PC-3 (cell line): ENCODE data around the gene ST6GALNAC3. TPM values are rescaled to one million over a fixed set of nuclear protein-coding genes. Genes with fewer than 3 reads are reported as not detected.

Experiments used
- ATAC-seq: fragments of 200-7000 bp; cut with Tn5 transposase; 2 replicates; pipeline ENCODE4 v1.9.1; 2020; ENCODE audit warnings: mild to moderate bottlenecking, moderate library complexity
- BruUV-seq: library from RNA; stranded (reverse); fragments of 400-500 nt; replicated peaks from 2 replicates; lab custom pipeline; 2021; lab: Mats Ljungman, UMichigan
- CTCF ChIA-PET: fragments of 300-600 bp; sonication (Branson Sonifier 250); formaldehyde crosslinking; loops from one replicate; lab custom pipeline; 2022; ENCODE audit warnings: antibody characterized with exemption; lab: Charles Lee
- POLR2A ChIA-PET: fragments of 300-600 bp; sonication (Branson Sonifier 250); formaldehyde crosslinking; loops from one replicate; lab custom pipeline; 2022; ENCODE audit warnings: antibody characterized with exemption; ENCODE audit not compliant: unreplicated experiment; lab: Charles Lee
- DNase-seq: peaks from one replicate; pipeline ENCODE4 v3.0.0-alpha.2; 2015
- H2AFZ ChIP-seq: fragments of 300-600 bp; sonication (generic); 2 replicates; pipeline ENCODE4 v1.6.0; 2016; ENCODE audit warnings: antibody characterized with exemption, low read length
- H3F3A ChIP-seq: fragments of 300-600 bp; sonication (generic); one replicate; pipeline ENCODE4 v1.6.0; 2017; ENCODE audit warnings: antibody characterized with exemption, low read length, control low read depth, mild to moderate bottlenecking; ENCODE audit not compliant: unreplicated experiment
- H3K27ac ChIP-seq: fragments of 300-600 bp; sonication (generic); 2 replicates; pipeline ENCODE4 v1.5.1; 2016; ENCODE audit warnings: mild to moderate bottlenecking, low read length
- H3K27me3 ChIP-seq: fragments of 300-600 bp; sonication (generic); 2 replicates; pipeline ENCODE4 v1.6.1; 2016; ENCODE audit warnings: low read length, mixed read lengths
- H3K36me3 ChIP-seq: fragments of 300-600 bp; sonication (generic); 2 replicates; pipeline ENCODE4 v1.6.1; 2016; ENCODE audit warnings: low read depth, mixed run types, low read length, mixed read lengths
- H3K4me1 ChIP-seq: fragments of 300-600 bp; sonication (generic); 2 replicates; pipeline ENCODE4 v1.5.1; 2016; ENCODE audit warnings: low read length; ENCODE audit not compliant: insufficient read depth
- H3K4me2 ChIP-seq: fragments of 300-600 bp; sonication (generic); 2 replicates; pipeline ENCODE4 v1.6.0; 2016; ENCODE audit warnings: low read length
- H3K4me3 ChIP-seq: fragments of 300-600 bp; sonication (generic); 2 replicates; pipeline ENCODE4 v1.5.1; 2016; ENCODE audit warnings: mild to moderate bottlenecking, low read length, mixed read lengths
- H3K79me2 ChIP-seq: fragments of 300-600 bp; sonication (generic); 2 replicates; pipeline ENCODE4 v1.6.1; 2017; ENCODE audit warnings: low read length, mixed read lengths
- H3K9ac ChIP-seq: fragments of 300-600 bp; sonication (generic); 2 replicates; pipeline ENCODE4 v1.6.0; 2016; ENCODE audit warnings: mild to moderate bottlenecking, low read length
- H3K9me2 ChIP-seq: fragments of 300-600 bp; sonication (generic); replicated peaks from 2 replicates; pipeline ENCODE4 v1.6.1; 2016; ENCODE audit warnings: mixed run types, low read length, mixed read lengths
- H3K9me3 ChIP-seq: fragments of 300-600 bp; sonication (generic); 2 replicates; pipeline ENCODE4 v1.6.1; 2016; ENCODE audit warnings: low read length, mixed read lengths
- H4K20me1 ChIP-seq: fragments of 300-600 bp; sonication (generic); 2 replicates; pipeline ENCODE4 v1.6.1; 2016; ENCODE audit warnings: low read length, mixed read lengths
- CTCF ChIP-seq: fragments of 300-600 bp; sonication (generic); conservative IDR thresholded peaks from 2 replicates; pipeline ENCODE4 v1.5.1; 2017; ENCODE audit warnings: antibody characterized with exemption, low read depth, mild to moderate bottlenecking, low read length
- EZH2 ChIP-seq: fragments of 300-600 bp; sonication (generic); IDR thresholded peaks from one replicate; pipeline ENCODE4 v1.6.1; 2017; ENCODE audit warnings: antibody characterized with exemption, mild to moderate bottlenecking, low read length; ENCODE audit not compliant: unreplicated experiment
- EZH2phosphoT487 ChIP-seq: fragments of 300-600 bp; sonication (generic); IDR thresholded peaks from 2 replicates; pipeline ENCODE4 v1.6.1; 2018; ENCODE audit warnings: mild to moderate bottlenecking, antibody characterized with exemption, low read length, borderline replicate concordance
- intact Hi-C: fragments of 100-400 bp; cut with micrococcal nuclease; formaldehyde crosslinking; loops from 2 replicates; pipeline ENCODE4 v1.9.0; 2023
- total RNA-seq: library from RNA; depleted of rRNA; stranded (reverse); fragments of >200 nt; gene quantifications from 2 replicates; pipeline ENCODE4 v1.2.3, GENCODE V29; 2014

Gene ST6GALNAC3
- total RNA-seq, 1 experiment from 2014 or later = not detected

DNA sequence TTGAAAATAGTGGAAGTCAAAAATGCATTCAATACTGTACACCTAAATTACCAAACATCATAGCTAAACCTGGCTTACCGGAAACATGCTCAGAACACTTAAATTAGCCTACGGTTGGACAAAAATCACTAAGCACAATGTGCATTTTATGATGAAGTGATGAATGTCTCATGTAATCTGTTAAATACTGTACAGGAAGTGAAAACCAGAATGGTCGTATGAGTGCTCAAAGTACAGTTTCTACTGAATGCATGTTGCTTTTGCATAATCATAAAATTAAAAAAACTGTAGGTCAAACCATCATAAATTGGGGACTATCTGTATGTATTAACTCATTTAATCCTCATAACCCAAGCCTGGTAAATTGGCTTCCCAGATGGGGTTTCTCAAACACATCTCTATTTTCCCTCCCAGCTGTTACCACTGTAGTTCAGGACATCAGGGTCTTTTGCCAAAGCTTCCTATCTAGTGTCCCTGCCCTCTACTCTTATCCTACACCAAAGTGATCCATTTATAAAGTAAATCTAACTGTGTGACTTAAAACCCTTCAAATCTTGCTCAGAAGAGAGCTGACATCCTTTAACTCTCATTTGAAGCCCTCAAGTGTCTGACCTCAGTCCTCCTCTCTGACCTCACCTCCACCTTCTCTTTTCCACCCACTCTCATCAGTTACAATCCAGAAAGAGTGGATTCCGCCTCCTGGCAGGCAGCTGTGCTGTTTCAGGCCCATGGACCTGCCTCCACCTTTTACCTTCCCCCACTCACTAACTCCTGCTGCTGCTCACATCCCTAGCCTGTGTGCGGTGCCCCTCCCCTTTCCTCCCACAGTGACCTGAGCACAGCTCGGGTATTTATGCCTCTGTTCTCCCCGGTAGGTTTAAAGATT lies 436.4 kb downstream of the ST6GALNAC3 start:
- Histone ChIP-seq H3K4me1 (no peaks in the 10 kb centered on the region), H3K9me3 (no peaks in the 10 kb centered on the region), H3K4me3 (no peak overlapping the region), H4K20me1 (no peaks in the 10 kb centered on the region), H3K36me3 (no peaks in the 10 kb centered on the region), H2AFZ (no peak overlapping the region), H3K79me2 (no peaks in the 10 kb centered on the region), H3K9ac (no peak overlapping the region), H3K9me2 (no peaks in the 10 kb centered on the region), H3K4me2 (no peak overlapping the region), H3K27ac (no peak overlapping the region), H3K27me3 (peaks cover 23% of the 10 kb centered on the region), H3F3A (no peaks in the 10 kb centered on the region)
- no TSS peak for BruUV-seq
- intact Hi-C loops = no loop called here
- ATAC-seq (no peak), DNase-seq (no peak)
- TF ChIP-seq EZH2phosphoT487 = no peak
- no peak for TF ChIP-seq EZH2
- TF ChIP-seq CTCF = no peak
- POLR2A ChIA-PET = no interaction called here
- CTCF ChIA-PET = no interaction called here

GRCh38 chr1:76511558-76512179 lies 437.1 kb downstream of the ST6GALNAC3 start:
- ATAC-seq (no peak), DNase-seq (no peak)
- H3F3A ChIP-seq = no peaks in the 10 kb centered on the region
- H4K20me1 ChIP-seq = no peaks in the 10 kb centered on the region
- TF ChIP-seq CTCF (no peak), EZH2 (no peak), EZH2phosphoT487 (no peak)
- no peak overlapping the region for H3K9ac ChIP-seq
- H3K9me3 ChIP-seq = no peaks in the 10 kb centered on the region
- H3K4me2 ChIP-seq = no peak overlapping the region
- H3K4me3 ChIP-seq = no peak overlapping the region
- BruUV-seq = no TSS peak
- no peaks in the 10 kb centered on the region for H3K9me2 ChIP-seq
- no peak overlapping the region for H2AFZ ChIP-seq
- ChIA-PET POLR2A (no interaction called here), CTCF (no interaction called here)
- peaks cover 17% of the 10 kb centered on the region; the same call in 1 of the 2 replicates for H3K27me3 ChIP-seq
- no peaks in the 10 kb centered on the region for H3K79me2 ChIP-seq
- H3K4me1 ChIP-seq = no peaks in the 10 kb centered on the region
- no peaks in the 10 kb centered on the region for H3K36me3 ChIP-seq
- H3K27ac ChIP-seq = no peak overlapping the region
- intact Hi-C loops = no loop called here

- no TSS peak for BruUV-seq
- no peak for TF ChIP-seq EZH2
- no peak for TF ChIP-seq EZH2phosphoT487
- TF ChIP-seq CTCF = no peak
- intact Hi-C loops = no loop called here
Measured at GRCh38 chr1:76530953-76531352, 456.4 kb downstream of the ST6GALNAC3 start.

More at GRCh38 chr1:76530953-76531352, 456.4 kb downstream of the ST6GALNAC3 start:
- no peak overlapping the region for H3K27ac ChIP-seq
- no peaks in the 10 kb centered on the region for H3K9me3 ChIP-seq
- no peaks in the 10 kb centered on the region for H3K36me3 ChIP-seq
- CTCF ChIA-PET = no interaction called here
- no peaks in the 10 kb centered on the region for H3K9me2 ChIP-seq
- no peak overlapping the region for H3K9ac ChIP-seq
- H3K4me3 ChIP-seq = no peak overlapping the region
- POLR2A ChIA-PET = no interaction called here
- H2AFZ ChIP-seq = no peak overlapping the region
- H4K20me1 ChIP-seq = no peaks in the 10 kb centered on the region
- no peak for ATAC-seq
- no peaks in the 10 kb centered on the region for H3K79me2 ChIP-seq
- no peaks in the 10 kb centered on the region for H3F3A ChIP-seq
- H3K4me2 ChIP-seq = no peak overlapping the region
- H3K27me3 ChIP-seq = peaks cover 36% of the 10 kb centered on the region
- DNase-seq = no peak
- no peaks in the 10 kb centered on the region for H3K4me1 ChIP-seq
